ENCODE data around the gene C22orf42. TPM values are rescaled to one million over a fixed set of nuclear protein-coding genes. Genes with fewer than 3 reads are reported as not detected.
A peak's percentile ranks its signal among the peaks of the same experiment; 100 is the strongest.
"Not testable (repeated sequence)": the region's sequence is repeated elsewhere in the genome, so short reads cannot be mapped to it uniquely, and the experiment has no call there.

C22orf42 gene
- total RNA-seq, 3 donors from 2014 or later, result not detected

DNA sequence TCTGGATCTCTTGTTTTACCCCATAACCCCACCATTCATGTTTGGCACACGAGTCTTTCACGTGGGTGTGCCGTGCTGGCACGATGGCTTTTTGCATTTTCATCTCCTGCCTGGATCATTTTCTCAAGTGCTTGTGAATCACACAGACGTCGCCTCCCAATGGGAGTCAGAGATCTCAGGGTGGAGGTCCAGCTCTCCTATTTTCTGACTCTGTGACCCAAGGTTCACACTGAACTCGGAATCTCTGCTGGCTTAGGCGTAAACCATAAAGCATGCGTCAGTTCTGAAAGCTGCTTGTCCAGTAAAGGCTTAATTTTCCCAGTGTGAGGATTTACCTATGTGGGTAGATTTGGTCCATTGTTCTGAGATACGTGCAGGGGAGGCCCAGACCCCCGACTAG, 16.0 kb upstream of the C22orf42 start:
- DNase-seq, result no peak
- no peaks in the 10 kb centered on the region for H3K4me1 ChIP-seq (ENCODE audit: low read depth)
- no peaks in the 10 kb centered on the region for H3K36me3 ChIP-seq (ENCODE audit: low read depth)
- intact Hi-C loops (cut with DNase I, micrococcal nuclease), result no loop called here
- no peak for ATAC-seq
- TF ChIP-seq, protein P1, sequence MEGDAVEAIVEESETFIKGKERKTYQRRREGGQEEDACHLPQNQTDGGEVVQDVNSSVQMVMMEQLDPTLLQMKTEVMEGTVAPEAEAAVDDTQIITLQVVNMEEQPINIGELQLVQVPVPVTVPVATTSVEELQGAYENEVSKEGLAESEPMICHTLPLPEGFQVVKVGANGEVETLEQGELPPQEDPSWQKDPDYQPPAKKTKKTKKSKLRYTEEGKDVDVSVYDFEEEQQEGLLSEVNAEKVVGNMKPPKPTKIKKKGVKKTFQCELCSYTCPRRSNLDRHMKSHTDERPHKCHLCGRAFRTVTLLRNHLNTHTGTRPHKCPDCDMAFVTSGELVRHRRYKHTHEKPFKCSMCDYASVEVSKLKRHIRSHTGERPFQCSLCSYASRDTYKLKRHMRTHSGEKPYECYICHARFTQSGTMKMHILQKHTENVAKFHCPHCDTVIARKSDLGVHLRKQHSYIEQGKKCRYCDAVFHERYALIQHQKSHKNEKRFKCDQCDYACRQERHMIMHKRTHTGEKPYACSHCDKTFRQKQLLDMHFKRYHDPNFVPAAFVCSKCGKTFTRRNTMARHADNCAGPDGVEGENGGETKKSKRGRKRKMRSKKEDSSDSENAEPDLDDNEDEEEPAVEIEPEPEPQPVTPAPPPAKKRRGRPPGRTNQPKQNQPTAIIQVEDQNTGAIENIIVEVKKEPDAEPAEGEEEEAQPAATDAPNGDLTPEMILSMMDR (IDR thresholded peaks at IDR 0.05), result no peak
- no peak overlapping the region for H3K4me3 ChIP-seq
- no peaks in the 10 kb centered on the region for H3K9me3 ChIP-seq

DNA sequence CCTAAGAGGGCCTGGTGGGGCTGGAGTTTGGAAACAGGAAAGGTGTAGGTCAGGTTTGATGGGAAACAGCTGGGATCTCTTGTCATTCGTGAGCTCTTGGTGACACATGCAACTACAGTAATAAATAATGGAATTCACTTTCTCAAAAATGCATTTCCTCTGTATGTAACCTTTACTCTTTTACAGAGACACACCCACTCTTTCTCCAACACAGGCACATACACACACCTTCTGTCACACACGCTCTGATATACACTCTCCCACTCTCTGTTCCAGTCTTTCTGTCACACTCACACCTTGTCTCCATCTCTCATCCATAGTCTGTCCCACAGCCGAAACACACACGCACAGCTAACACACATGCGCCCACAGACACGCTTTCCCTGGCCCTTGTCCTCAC, 6.6 kb upstream of the C22orf42 start:
- intact Hi-C loops (cut with DNase I, micrococcal nuclease), result no loop called here
- H3K4me3 ChIP-seq, result no peak overlapping the region
- H3K36me3 ChIP-seq (ENCODE audit: low read depth), result no peaks in the 10 kb centered on the region
- TF ChIP-seq, protein P1 (IDR thresholded peaks at IDR 0.05), result no peak
- H3K4me1 ChIP-seq (ENCODE audit: low read depth), result no peaks in the 10 kb centered on the region
- ATAC-seq (peak; percentile 80), DNase-seq (no peak)
- H3K9me3 ChIP-seq, result no peaks in the 10 kb centered on the region

DNA sequence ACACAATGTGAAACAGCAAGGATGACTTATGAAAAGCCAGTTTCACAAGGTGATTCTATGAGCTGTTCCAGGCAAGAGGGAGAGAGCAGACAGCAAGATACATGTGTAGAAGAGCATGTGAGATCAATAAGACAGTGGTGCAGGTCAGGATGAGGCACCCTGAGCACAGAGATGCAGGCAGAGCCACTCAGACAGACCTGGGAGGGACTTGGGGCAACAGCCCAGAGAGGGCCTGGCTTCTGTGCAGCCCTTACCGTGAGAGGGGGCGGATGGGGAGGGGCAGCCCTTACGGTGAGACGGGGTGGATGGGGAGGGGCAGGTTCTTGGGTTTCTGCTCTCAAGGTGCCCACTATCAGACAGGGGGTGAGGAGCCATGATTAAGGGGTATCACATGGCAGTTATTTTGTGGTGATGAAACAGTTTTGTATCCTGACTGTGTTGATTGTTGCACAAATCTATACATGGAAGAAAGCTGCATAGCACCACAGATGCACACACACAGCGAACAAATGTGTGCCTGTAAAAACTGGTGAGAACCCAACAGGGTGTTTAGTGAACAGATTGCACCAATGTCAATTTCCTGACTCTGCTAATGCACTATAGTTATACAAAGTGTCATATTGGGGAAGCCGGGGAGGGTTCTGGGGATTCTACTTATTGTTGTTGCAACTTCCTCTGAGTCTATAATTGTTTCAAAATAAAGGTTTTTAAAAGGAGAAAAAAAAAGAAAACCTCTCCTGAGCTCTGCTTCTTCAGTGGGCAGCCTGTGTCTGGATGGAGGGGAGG, 5.2 kb upstream of the C22orf42 start:
- no peaks in the 10 kb centered on the region for H3K4me1 ChIP-seq (ENCODE audit: low read depth)
- DNase-seq (no peak), ATAC-seq (no peak)
- intact Hi-C loops (cut with DNase I, micrococcal nuclease), result no loop called here
- H3K9me3 ChIP-seq, result no peaks in the 10 kb centered on the region
- no peaks in the 10 kb centered on the region for H3K36me3 ChIP-seq (ENCODE audit: low read depth)
- H3K4me3 ChIP-seq, result no peak overlapping the region
- TF ChIP-seq, protein P1 (IDR thresholded peaks at IDR 0.05), result no peak

DNA sequence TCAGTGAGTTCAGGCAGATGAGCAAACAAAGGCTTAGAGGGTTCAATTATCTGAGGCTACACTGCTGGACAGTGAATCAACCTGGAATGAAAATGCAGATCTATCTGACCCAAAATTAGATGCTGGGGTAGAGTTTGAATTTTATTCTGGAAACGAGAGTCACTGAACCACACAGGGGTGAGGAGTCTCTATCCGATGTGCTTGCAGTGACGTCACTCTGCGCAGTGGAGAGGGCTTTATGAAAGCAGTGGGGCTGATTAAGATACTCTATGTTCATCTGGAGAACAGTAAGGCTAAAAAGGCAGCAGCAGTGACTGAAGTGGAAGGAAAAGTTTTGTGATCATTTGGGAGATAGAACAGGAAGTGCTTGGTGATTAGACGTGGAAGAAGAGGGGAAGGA, 1.3 kb upstream of the C22orf42 start:
- DNase-seq; H3K4me1 ChIP-seq (ENCODE audit: low read depth); H3K36me3 ChIP-seq (ENCODE audit: low read depth); H3K9me3 ChIP-seq; intact Hi-C loops (cut with DNase I, micrococcal nuclease); ATAC-seq; H3K4me3 ChIP-seq: not testable (repeated sequence)

DNA sequence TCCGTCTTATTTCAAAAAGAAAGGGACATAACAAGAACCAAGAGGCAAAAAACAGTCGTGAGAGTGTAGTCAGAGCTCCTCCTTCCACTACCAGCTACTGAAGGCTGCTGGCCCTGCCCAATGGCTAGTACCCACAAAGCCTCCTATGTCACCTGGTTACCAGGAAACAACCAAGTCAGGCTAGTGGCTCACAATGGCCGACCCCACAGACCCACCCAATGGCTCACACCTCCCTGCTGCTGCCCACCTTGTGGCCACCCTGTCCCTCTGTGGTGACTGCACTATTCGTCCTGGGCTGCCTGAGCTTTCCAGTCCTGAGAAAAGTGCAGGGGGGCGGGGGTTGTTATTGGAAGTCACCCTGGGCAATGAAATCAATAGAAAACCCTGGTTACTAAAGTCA, 1.5 kb downstream of the C22orf42 start:
- H3K4me3 ChIP-seq; intact Hi-C loops (cut with DNase I, micrococcal nuclease); H3K4me1 ChIP-seq (ENCODE audit: low read depth); H3K36me3 ChIP-seq (ENCODE audit: low read depth); H3K9me3 ChIP-seq; DNase-seq; ATAC-seq: not testable (repeated sequence)

DNA sequence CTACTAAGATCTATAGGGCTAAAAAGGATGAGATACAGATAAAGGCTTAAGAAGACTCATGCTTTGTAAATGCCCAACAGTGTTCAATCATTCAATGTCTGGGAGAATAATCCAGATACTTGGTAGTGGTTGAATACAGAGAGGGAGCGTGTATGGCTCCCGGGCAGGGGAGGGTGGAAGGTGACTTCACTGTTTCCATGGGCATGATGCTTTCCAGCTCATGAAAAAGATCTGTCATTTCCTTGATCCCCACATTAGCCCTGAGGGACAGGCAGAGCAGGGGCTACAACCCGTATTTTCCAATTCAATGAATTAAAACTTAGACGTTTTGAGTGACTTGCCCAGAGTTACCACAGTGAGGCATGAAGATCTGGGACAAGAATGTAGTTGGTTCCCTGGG, 4.4 kb downstream of the C22orf42 start:
- intact Hi-C loops (cut with DNase I, micrococcal nuclease); H3K4me3 ChIP-seq; H3K4me1 ChIP-seq (ENCODE audit: low read depth); DNase-seq; H3K36me3 ChIP-seq (ENCODE audit: low read depth); ATAC-seq; H3K9me3 ChIP-seq: not testable (repeated sequence)

DNA sequence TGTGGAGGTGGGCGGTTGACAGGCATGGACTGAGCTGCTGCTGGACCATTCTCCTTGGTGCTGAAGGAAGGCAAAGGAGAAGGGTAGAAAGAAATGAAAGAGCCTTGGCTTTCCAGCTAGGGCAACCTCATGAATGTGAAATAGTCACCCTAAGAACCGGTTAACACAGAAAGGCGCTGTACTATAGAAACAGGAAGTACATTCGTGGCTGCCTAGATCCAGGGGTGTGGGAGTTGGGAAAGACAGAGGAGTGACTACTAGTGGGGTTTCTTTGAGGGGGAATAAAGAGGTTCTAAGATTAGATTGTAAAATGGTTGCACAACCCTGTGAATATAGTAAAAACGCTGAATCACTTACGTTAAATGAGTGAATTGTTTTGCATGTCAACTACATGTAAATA, 7.5 kb downstream of the C22orf42 start:
- ATAC-seq; H3K4me3 ChIP-seq; H3K4me1 ChIP-seq (ENCODE audit: low read depth); H3K9me3 ChIP-seq; intact Hi-C loops (cut with DNase I, micrococcal nuclease); H3K36me3 ChIP-seq (ENCODE audit: low read depth); DNase-seq: not testable (repeated sequence)

DNA sequence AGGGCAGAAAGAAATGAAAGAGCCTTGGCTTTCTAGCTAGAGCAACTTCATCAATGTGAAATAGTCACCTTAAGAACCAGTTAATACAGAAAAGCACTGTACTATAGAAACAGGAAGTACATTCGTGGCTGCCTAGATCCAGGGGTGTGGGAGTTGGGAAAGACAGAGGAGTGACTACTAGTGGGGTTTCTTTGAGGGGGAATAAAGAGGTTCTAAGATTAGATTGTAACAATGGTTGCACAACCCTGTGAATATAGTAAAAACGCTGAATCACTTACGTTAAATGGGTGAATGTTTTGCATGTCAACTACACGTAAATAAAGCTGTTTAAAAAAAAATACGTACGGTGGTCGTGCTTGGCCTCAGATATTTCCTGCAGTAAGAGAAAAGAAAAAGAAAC, 8.5 kb downstream of the C22orf42 start:
- H3K36me3 ChIP-seq (ENCODE audit: low read depth); H3K4me3 ChIP-seq; H3K9me3 ChIP-seq; ATAC-seq; H3K4me1 ChIP-seq (ENCODE audit: low read depth); DNase-seq; intact Hi-C loops (cut with DNase I, micrococcal nuclease): not testable (repeated sequence)

DNA sequence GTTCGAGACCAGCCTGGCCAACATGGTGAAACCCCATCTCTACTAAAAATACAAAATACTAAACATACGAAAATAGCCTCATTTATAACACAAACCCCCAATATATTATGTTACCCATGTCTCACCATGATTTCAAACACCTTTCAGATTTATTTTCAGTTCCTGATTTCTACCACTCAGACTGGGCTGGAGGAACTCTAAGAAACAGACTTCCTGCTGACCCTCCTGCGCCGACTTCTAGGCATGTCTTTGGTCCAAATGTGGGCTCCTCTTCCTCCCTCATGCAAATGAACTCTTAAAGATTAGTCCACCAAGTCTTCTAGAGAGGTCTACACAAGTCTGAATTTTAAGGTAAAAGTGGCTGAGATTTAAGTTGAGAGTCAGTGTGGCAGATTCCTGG, 10.7 kb downstream of the C22orf42 start:
- H3K36me3 ChIP-seq (ENCODE audit: low read depth); ATAC-seq; DNase-seq; H3K4me1 ChIP-seq (ENCODE audit: low read depth); H3K9me3 ChIP-seq; H3K4me3 ChIP-seq; intact Hi-C loops (cut with DNase I, micrococcal nuclease): not testable (repeated sequence)

DNA sequence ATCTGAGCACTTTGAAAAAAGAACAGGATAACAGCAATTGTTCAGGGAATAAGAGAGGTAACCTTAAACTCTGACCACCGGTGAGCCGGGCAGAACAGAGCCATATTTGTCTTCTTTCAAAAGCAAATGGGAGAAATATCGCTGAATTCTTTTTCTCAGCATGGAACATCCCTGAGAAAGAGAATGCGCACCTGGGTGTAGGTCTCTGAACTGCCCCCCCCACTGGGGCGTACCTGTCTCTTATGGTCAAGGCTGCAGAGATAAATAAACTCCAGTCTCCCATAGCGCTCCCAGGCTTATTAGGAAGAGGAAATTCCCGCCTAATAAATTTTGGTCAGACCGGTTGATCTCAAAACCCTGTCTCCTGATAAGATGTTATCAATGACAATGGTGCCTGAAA, 12.0 kb downstream of the C22orf42 start:
- DNase-seq; H3K4me3 ChIP-seq; H3K36me3 ChIP-seq (ENCODE audit: low read depth); intact Hi-C loops (cut with DNase I, micrococcal nuclease); ATAC-seq; H3K9me3 ChIP-seq; H3K4me1 ChIP-seq (ENCODE audit: low read depth): not testable (repeated sequence)

Measured in mucosa of descending colon (tissue), 3 donors.